K562 (cell line): ENCODE data around the gene ZNF428. TPM values are rescaled to one million over a fixed set of nuclear protein-coding genes. Genes with fewer than 3 reads are reported as not detected.

Experiments
- CBFA2T3 ChIP-seq: fragments of 450-650 bp; IDR thresholded peaks from 2 replicates; pipeline ENCODE4 v1.6.1; 2017
- CHD2 ChIP-seq: IDR thresholded peaks from 2 replicates; pipeline ENCODE4 v1.6.1; 2011; ENCODE audit warnings: low read depth, low read length
- CTBP1 ChIP-seq: fragments of 450-650 bp; IDR thresholded peaks from 2 replicates; pipeline ENCODE4 v1.6.1; 2016; ENCODE audit warnings: borderline replicate concordance
- L3MBTL2 ChIP-seq: fragments of 450-650 bp; IDR thresholded peaks from 2 replicates; pipeline ENCODE4 v1.6.1; 2016; ENCODE audit warnings: mild to moderate bottlenecking, moderate library complexity
- POLR2B ChIP-seq: fragments of 450-650 bp; IDR thresholded peaks from 2 replicates; pipeline ENCODE4 v1.6.1; 2018; ENCODE audit warnings: low read depth; ENCODE audit not compliant: partially characterized antibody
- PYGO2 ChIP-seq: fragments of 450-650 bp; IDR thresholded peaks from 2 replicates; pipeline ENCODE4 v1.6.1; 2016; ENCODE audit warnings: mild to moderate bottlenecking, missing genetic modification characterization, moderate library complexity, missing compliant biosample characterization
- RCOR1 ChIP-seq, 2 experiments: IDR thresholded peaks; 2 replicates each; pipeline ENCODE4 v1.6.1; 2012; ENCODE audit warnings: low read depth in 2 of 2, low read length in 2 of 2, borderline replicate concordance in 1 of 2, improper control_type of control experiment in 1 of 2
- TCF7 ChIP-seq: sonication (generic); IDR thresholded peaks from 2 replicates; pipeline ENCODE4 v1.6.1; 2016; ENCODE audit warnings: antibody characterized with exemption, borderline replicate concordance
- ZC3H11A ChIP-seq: IDR thresholded peaks from 2 replicates; pipeline ENCODE4 v1.6.1; 2012; ENCODE audit warnings: low read depth, low read length, improper control_type of control experiment
- ZNF124 ChIP-seq: sonication (generic); formaldehyde crosslinking; IDR thresholded peaks from 2 replicates; pipeline ENCODE4 v1.8.1; 2022; ENCODE audit warnings: missing genetic modification reagents
- ZNF263 ChIP-seq: sonication (generic); formaldehyde crosslinking; IDR thresholded peaks from 2 replicates; pipeline ENCODE4 v1.8.0; 2022; ENCODE audit warnings: mild to moderate bottlenecking, missing genetic modification reagents, borderline replicate concordance
- ZNF551 ChIP-seq: fragments of 250-450 bp; sonication (Bioruptor Pico); IDR thresholded peaks from 2 replicates; pipeline ENCODE4 v1.5.0; 2021; ENCODE audit warnings: mild to moderate bottlenecking, moderate library complexity
- polyA plus RNA-seq, 8 experiments: library from polyadenylated mRNA; depleted of rRNA in 4 of 8; stranded (reverse) in 5 of 8; unstranded in 3 of 8; fragments of >200 nt; fragmentation: Nextera tagmentation in 2 of 8; fragmentation: Illumina TruSeq in 1 of 8; extraction: Ambion mirVana in 2 of 8; extraction: Trizol in 1 of 8; gene quantifications; 2 replicates each; pipeline versions ENCODE4 v1.2.1 to v1.2.3, GENCODE V29; 2011 to 2014; ENCODE audit warnings: inconsistent platforms in 1 of 8, missing spikeins in 1 of 8
- total RNA-seq, 7 experiments: library from RNA; depleted of rRNA in 6 of 7; stranded (reverse); fragments of >200 nt in 6 of 7; fragmentation: Illumina TruSeq in 2 of 7; extraction: Trizol in 2 of 7; gene quantifications; 2 replicates each; pipeline versions ENCODE4 v1.2.1 to v1.2.3, GENCODE V29; 2011 to 2021; ENCODE audit warnings: low replicate concordance in 1 of 7
- TF ChIP-seq, protein P1 (sequence below), 2 experiments: fragments of 450-650 bp in 1 of 2; sonication (generic) in 1 of 2; formaldehyde crosslinking in 1 of 2; IDR thresholded peaks; 2 replicates each; pipeline versions ENCODE4 v1.7.1 to v1.9.0; 2016 to 2022; ENCODE audit warnings: inconsistent platforms in 1 of 2, mild to moderate bottlenecking in 1 of 2, missing genetic modification reagents in 1 of 2
- TF ChIP-seq, protein P2 (sequence below): fragments of 250-450 bp; sonication (Bioruptor Pico); IDR thresholded peaks from 2 replicates; pipeline ENCODE4 v1.8.0; 2022; ENCODE audit warnings: inconsistent platforms

Gene ZNF428
- total and polyA plus RNA-seq, 9 of the 15 experiments (the other 6 are each of a cell fraction or from before 2014, with no cell fraction given) = 0.15 to 85.7 (median 15.9) TPM

DNA sequence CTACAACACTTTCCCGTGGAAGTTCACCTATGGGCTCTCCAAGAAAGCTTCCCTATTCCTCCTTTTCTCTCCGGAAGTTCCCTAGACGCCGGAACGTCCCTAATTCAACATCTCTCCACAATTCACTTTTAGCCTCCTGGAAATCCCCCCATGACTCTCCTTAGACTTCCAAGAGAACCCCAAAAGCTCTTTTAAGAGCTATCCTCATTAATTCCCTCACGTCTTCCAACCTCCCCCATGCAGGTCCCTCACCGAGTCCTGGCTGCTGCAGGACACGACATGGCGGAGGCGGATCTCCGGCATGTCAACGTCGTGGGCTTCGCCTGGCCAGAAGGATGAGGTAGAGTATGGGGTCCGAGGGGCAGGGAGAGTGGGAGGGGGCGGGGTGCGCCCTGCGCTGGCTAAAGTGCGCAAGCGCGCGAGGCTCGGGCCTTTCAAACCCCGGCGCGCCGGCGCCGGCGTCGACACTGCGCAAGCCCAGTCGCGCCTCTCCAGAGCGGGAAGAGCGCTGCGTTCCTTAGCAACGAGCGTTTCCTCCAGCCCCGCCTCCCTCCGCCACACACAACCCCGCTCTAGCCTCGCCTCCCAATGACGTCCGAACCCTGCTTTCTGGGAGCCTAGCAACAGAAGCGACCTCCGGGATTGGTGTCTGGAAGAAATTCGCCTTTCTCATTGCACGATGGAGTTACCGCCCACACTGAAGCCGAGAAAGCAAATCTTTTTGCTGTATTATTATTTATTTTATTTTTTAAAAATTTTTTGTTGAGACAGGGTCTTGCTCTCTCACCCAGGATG is 44.1 kb downstream of the ZNF428 start, which contains the start of the genes PINLYP and XRCC1 (continued):
- peak; percentile 53; the same call in 1 of the 2 replicates for TF ChIP-seq CTBP1
- no peak; a peak in 1 of 4 replicates for TF ChIP-seq RCOR1 (IDR thresholded peaks at IDR 0.05; ENCODE audit: borderline replicate concordance in 1 of 2, low read depth in 2 of 2, low read length in 2 of 2)
- no peak for TF ChIP-seq CBFA2T3
- no peak for TF ChIP-seq ZC3H11A
- TF ChIP-seq PYGO2 (tag) = no peak
- TF ChIP-seq ZNF263 (CRISPR knock-in tag) = peak; percentile 50; the same call in 1 of the 2 replicates
- TF ChIP-seq POLR2B = peak; percentile 84
- TF ChIP-seq CHD2 = no peak; the same call in 1 of the 2 replicates
- no peak for TF ChIP-seq ZNF124 (CRISPR knock-in tag)
- TF ChIP-seq L3MBTL2 = no peak; the same call in 1 of the 2 replicates
- TF ChIP-seq ZNF551 (CRISPR knock-in tag) = no peak
- no peak for TF ChIP-seq TCF7
- TF ChIP-seq, protein P1, sequence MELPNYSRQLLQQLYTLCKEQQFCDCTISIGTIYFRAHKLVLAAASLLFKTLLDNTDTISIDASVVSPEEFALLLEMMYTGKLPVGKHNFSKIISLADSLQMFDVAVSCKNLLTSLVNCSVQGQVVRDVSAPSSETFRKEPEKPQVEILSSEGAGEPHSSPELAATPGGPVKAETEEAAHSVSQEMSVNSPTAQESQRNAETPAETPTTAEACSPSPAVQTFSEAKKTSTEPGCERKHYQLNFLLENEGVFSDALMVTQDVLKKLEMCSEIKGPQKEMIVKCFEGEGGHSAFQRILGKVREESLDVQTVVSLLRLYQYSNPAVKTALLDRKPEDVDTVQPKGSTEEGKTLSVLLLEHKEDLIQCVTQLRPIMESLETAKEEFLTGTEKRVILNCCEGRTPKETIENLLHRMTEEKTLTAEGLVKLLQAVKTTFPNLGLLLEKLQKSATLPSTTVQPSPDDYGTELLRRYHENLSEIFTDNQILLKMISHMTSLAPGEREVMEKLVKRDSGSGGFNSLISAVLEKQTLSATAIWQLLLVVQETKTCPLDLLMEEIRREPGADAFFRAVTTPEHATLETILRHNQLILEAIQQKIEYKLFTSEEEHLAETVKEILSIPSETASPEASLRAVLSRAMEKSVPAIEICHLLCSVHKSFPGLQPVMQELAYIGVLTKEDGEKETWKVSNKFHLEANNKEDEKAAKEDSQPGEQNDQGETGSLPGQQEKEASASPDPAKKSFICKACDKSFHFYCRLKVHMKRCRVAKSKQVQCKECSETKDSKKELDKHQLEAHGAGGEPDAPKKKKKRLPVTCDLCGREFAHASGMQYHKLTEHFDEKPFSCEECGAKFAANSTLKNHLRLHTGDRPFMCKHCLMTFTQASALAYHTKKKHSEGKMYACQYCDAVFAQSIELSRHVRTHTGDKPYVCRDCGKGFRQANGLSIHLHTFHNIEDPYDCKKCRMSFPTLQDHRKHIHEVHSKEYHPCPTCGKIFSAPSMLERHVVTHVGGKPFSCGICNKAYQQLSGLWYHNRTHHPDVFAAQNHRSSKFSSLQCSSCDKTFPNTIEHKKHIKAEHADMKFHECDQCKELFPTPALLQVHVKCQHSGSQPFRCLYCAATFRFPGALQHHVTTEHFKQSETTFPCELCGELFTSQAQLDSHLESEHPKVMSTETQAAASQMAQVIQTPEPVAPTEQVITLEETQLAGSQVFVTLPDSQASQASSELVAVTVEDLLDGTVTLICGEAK (IDR thresholded peaks at IDR 0.05) = peak; percentile 48; the same call in 1 of the 2 replicates
- TF ChIP-seq, protein P1 (CRISPR knock-in tag; IDR thresholded peaks at IDR 0.05) = no peak
- TF ChIP-seq, protein P2, sequence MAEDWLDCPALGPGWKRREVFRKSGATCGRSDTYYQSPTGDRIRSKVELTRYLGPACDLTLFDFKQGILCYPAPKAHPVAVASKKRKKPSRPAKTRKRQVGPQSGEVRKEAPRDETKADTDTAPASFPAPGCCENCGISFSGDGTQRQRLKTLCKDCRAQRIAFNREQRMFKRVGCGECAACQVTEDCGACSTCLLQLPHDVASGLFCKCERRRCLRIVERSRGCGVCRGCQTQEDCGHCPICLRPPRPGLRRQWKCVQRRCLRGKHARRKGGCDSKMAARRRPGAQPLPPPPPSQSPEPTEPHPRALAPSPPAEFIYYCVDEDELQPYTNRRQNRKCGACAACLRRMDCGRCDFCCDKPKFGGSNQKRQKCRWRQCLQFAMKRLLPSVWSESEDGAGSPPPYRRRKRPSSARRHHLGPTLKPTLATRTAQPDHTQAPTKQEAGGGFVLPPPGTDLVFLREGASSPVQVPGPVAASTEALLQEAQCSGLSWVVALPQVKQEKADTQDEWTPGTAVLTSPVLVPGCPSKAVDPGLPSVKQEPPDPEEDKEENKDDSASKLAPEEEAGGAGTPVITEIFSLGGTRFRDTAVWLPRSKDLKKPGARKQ (CRISPR knock-in tag) = no peak
